Endothelial cell of umbilical vein (primary cell): Measurements from ENCODE around the gene ACSM5. TPM values are rescaled to one million over a fixed set of nuclear protein-coding genes. Genes with fewer than 3 reads are reported as not detected.

ENCODE experiments used
- BruUV-seq: library from RNA; stranded (reverse); fragments of 400-500 nt; replicated peaks from 2 replicates; lab custom pipeline; 2021; lab: Mats Ljungman, UMichigan
- CTCF ChIA-PET: fragments of 300-600, 350-600 bp; sonication (Branson Sonifier 250); formaldehyde crosslinking; loops from one replicate; lab custom pipeline; 2021; ENCODE audit warnings: antibody characterized with exemption, inconsistent platforms; lab: Charles Lee
- POLR2A ChIA-PET: fragments of 300-600, 350-600 bp; sonication (Branson Sonifier 250); formaldehyde crosslinking; loops from one replicate; lab custom pipeline; 2021; ENCODE audit warnings: antibody characterized with exemption, inconsistent platforms; lab: Charles Lee
- DNase-seq: peaks from one replicate; pipeline ENCODE4 v3.0.0-alpha.2; 2011; ENCODE audit warnings: low read depth, low spot score
- FAIRE-seq: peaks from 2 replicates; lab custom pipeline; 2011; peaks lifted over from hg19 to GRCh38; lab: Jason Lieb, UNC
- H2AFZ ChIP-seq: 2 replicates; pipeline ENCODE4 v1.6.0; 2012; ENCODE audit warnings: low read depth, low read length, control low read depth, inconsistent platforms
- H3K27ac ChIP-seq: 2 replicates; pipeline ENCODE4 v1.5.1; 2011; ENCODE audit warnings: low read depth, mild to moderate bottlenecking, control low read depth, low read length, moderate library complexity; ENCODE audit not compliant: insufficient read depth
- H3K27me3 ChIP-seq, 2 experiments: 2 replicates each; pipeline versions ENCODE4 v1.6.0 to v1.6.1; 2011; ENCODE audit warnings: low read length in 2 of 2, mixed read lengths in 1 of 2; ENCODE audit not compliant: control insufficient read depth in 2 of 2, insufficient read depth in 2 of 2
- H3K36me3 ChIP-seq, 2 experiments: 2 replicates in 1 of 2; 3 replicates in 1 of 2; pipeline ENCODE4 v1.5.1; 2011; ENCODE audit warnings: low read length in 2 of 2, mild to moderate bottlenecking in 1 of 2, moderate library complexity in 1 of 2; ENCODE audit not compliant: control insufficient read depth in 2 of 2, insufficient read depth in 2 of 2; ENCODE audit errors: extremely low read depth in 1 of 2
- H3K4me1 ChIP-seq: 3 replicates; pipeline ENCODE4 v1.5.1; 2011; ENCODE audit warnings: mild to moderate bottlenecking, low read length; ENCODE audit not compliant: control insufficient read depth, insufficient read depth; ENCODE audit errors: extremely low read depth
- H3K4me2 ChIP-seq: 2 replicates; pipeline ENCODE4 v1.6.1; 2011; ENCODE audit warnings: low read length, control low read depth, mixed read lengths; ENCODE audit not compliant: insufficient read depth
- H3K4me3 ChIP-seq, 3 experiments: fragments of 200-600 bp in 1 of 3; sonication (generic), shearing (Covaris generic) in 1 of 3; replicated peaks in 1 of 3; 2 replicates each; pipeline ENCODE4 v1.5.1; 2011 to 2016; ENCODE audit warnings: control low read depth in 3 of 3, low read length in 3 of 3, mild to moderate bottlenecking in 2 of 3, inconsistent platforms in 1 of 3, low read depth in 1 of 3, moderate library complexity in 1 of 3; ENCODE audit not compliant: insufficient read depth in 1 of 3
- H3K79me2 ChIP-seq: 2 replicates; pipeline ENCODE4 v1.6.0; 2012; ENCODE audit warnings: low read length, inconsistent platforms; ENCODE audit not compliant: control insufficient read depth, insufficient read depth
- H3K9ac ChIP-seq: replicated peaks from 2 replicates; pipeline ENCODE3; 2011; ENCODE audit warnings: low read length, control low read depth; ENCODE audit not compliant: insufficient read depth; ENCODE audit errors: extremely low read depth
- H3K9me1 ChIP-seq: replicated peaks from 3 replicates; pipeline ENCODE4 v1.6.0; 2011; ENCODE audit warnings: mild to moderate bottlenecking, low read length; ENCODE audit not compliant: control insufficient read depth, insufficient read depth; ENCODE audit errors: extremely low read depth
- H3K9me3 ChIP-seq: replicated peaks from 2 replicates; pipeline ENCODE4 v1.5.1; 2012; ENCODE audit warnings: low read length, inconsistent platforms; ENCODE audit not compliant: control insufficient read depth, insufficient read depth
- H4K20me1 ChIP-seq: replicated peaks from 2 replicates; pipeline ENCODE3; 2011; ENCODE audit warnings: mild to moderate bottlenecking, low read length; ENCODE audit not compliant: control insufficient read depth, insufficient read depth; ENCODE audit errors: extremely low read depth
- EZH2 ChIP-seq: IDR thresholded peaks from 2 replicates; pipeline ENCODE4 v1.6.1; 2012; ENCODE audit warnings: borderline replicate concordance, low read depth, mild to moderate bottlenecking, moderate library complexity, low read length, inconsistent platforms; ENCODE audit not compliant: severe bottlenecking
- FOS ChIP-seq: IDR thresholded peaks from 2 replicates; pipeline ENCODE4 v1.6.1; 2011; ENCODE audit warnings: mild to moderate bottlenecking, low read length, moderate library complexity, borderline replicate concordance; ENCODE audit not compliant: insufficient read depth
- GATA2 ChIP-seq: IDR thresholded peaks from 2 replicates; pipeline ENCODE4 v1.7.0; 2011; ENCODE audit warnings: low read depth, mild to moderate bottlenecking, moderate library complexity, mixed read lengths, low read length; ENCODE audit not compliant: insufficient read length, insufficient read depth
- JUN ChIP-seq: IDR thresholded peaks from 2 replicates; pipeline ENCODE4 v1.6.1; 2011; ENCODE audit warnings: borderline replicate concordance, low read depth; ENCODE audit not compliant: insufficient read length, insufficient read depth
- MYC ChIP-seq: IDR thresholded peaks from one replicate; pipeline ENCODE4 v1.6.1; 2011; ENCODE audit warnings: mild to moderate bottlenecking, low read depth, low read length
- POLR2A ChIP-seq: IDR thresholded peaks from 2 replicates; pipeline ENCODE4 v1.6.1; 2012; ENCODE audit warnings: low read depth, mild to moderate bottlenecking, control low read depth, low read length
- POLR2AphosphoS5 ChIP-seq: IDR thresholded peaks from 2 replicates; pipeline ENCODE4 v1.6.1; 2012; ENCODE audit warnings: low read depth, mild to moderate bottlenecking, control low read depth, low read length, moderate library complexity; ENCODE audit not compliant: insufficient read depth
- dilution Hi-C: fragments of 300-500 bp; cut with MboI; formaldehyde crosslinking; loops from one replicate; pipeline ENCODE4 v1.15.0; 2019; ENCODE audit warnings: low sequenced_read_pairs; ENCODE audit not compliant: extremely low pct_ligation_motif_present
- intact Hi-C: fragments of 100-400 bp; cut with micrococcal nuclease; formaldehyde crosslinking; loops from one replicate; pipeline ENCODE4 v1.10.0; 2022
- polyA plus RNA-seq, 4 experiments: library from polyadenylated mRNA; depleted of rRNA in 3 of 4; stranded (reverse) in 3 of 4; unstranded in 1 of 4; fragments of >200 nt; gene quantifications; 2 replicates each; pipeline versions ENCODE4 v1.2.1 to v1.2.3, GENCODE V29; 2011 to 2012; ENCODE audit warnings: missing spikeins in 1 of 4
- total RNA-seq: library from RNA; stranded (reverse); gene quantifications from 2 replicates; pipeline ENCODE4 v1.2.3, GENCODE V29; 2021
- TF ChIP-seq, protein P1 (sequence below): IDR thresholded peaks from 2 replicates; pipeline ENCODE4 v1.6.1; 2011; ENCODE audit not compliant: insufficient read depth, insufficient read length
- TF ChIP-seq, protein P2 (sequence below), 2 donors: IDR thresholded peaks; 1 replicate in 1 of 2; 2 replicates in 1 of 2; pipeline ENCODE4 v1.5.1; 2011; ENCODE audit warnings: low read length in 2 of 2, mild to moderate bottlenecking in 2 of 2, moderate library complexity in 2 of 2, control low read depth in 1 of 2, inconsistent platforms in 1 of 2, low read depth in 1 of 2; ENCODE audit not compliant: insufficient read depth in 1 of 2; ENCODE audit errors: extremely low read depth in 1 of 2

Gene ACSM5
- total and polyA plus RNA-seq, 2 donors (not counting 3 experiments of a cell fraction or from before 2014, with no cell fraction given): 0.06 TPM; not detected in 1

DNA sequence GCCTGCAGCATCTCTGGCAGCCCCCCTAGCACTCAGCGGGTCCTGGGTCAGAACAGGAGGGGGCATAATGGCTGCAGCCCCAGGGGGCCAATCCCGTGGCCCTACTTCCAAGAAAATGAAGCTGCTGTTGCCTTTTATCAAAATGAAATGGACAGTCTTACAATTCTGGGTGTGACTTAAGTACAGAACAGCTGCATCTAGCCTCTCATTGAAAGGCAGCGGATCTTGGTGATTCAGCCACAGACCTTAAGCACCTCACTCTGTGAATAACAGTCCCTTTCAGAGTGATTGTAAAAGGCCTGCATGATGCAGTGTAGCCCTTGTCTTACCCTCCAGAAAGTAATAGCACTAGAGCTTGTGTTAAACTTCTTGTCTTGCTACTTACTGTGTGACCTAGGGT is 45.3 kb upstream of the ACSM5 start:
- Histone ChIP-seq H3K4me3 (no peak overlapping the region), H4K20me1 (no peaks in the 10 kb centered on the region), H3K9ac (no peak overlapping the region), H3K27me3 (no peaks in the 10 kb centered on the region), H3K4me1 (no peaks in the 10 kb centered on the region), H3K27ac (no peak overlapping the region), H3K36me3 (no peaks in the 10 kb centered on the region), H3K79me2 (no peaks in the 10 kb centered on the region), H3K9me1 (no peaks in the 10 kb centered on the region), H3K9me3 (no peaks in the 10 kb centered on the region), H2AFZ (no peak overlapping the region), H3K4me2 (no peak overlapping the region)
- dilution Hi-C loops (no loop called here), intact Hi-C loops (no loop called here)
- no peak for FAIRE-seq
- CTCF ChIA-PET: no interaction called here
- POLR2A ChIA-PET: no interaction called here
- no TSS peak for BruUV-seq
- TF ChIP-seq POLR2A (no peak), EZH2 (no peak), POLR2AphosphoS5 (no peak), GATA2 (no peak), FOS (no peak), JUN (no peak), MYC (no peak)
- TF ChIP-seq, protein P1, sequence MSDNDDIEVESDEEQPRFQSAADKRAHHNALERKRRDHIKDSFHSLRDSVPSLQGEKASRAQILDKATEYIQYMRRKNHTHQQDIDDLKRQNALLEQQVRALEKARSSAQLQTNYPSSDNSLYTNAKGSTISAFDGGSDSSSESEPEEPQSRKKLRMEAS: no peak
- TF ChIP-seq, protein P2, sequence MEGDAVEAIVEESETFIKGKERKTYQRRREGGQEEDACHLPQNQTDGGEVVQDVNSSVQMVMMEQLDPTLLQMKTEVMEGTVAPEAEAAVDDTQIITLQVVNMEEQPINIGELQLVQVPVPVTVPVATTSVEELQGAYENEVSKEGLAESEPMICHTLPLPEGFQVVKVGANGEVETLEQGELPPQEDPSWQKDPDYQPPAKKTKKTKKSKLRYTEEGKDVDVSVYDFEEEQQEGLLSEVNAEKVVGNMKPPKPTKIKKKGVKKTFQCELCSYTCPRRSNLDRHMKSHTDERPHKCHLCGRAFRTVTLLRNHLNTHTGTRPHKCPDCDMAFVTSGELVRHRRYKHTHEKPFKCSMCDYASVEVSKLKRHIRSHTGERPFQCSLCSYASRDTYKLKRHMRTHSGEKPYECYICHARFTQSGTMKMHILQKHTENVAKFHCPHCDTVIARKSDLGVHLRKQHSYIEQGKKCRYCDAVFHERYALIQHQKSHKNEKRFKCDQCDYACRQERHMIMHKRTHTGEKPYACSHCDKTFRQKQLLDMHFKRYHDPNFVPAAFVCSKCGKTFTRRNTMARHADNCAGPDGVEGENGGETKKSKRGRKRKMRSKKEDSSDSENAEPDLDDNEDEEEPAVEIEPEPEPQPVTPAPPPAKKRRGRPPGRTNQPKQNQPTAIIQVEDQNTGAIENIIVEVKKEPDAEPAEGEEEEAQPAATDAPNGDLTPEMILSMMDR (IDR thresholded peaks at IDR 0.05; ENCODE audit: extremely low read depth in 1 of 2, insufficient read depth in 1 of 2, low read depth in 1 of 2, low read length in 2 of 2): no peak
- DNase-seq: no peak
